GM12872 (cell line): ENCODE measurements around the gene ARFGAP1.

Experiments
- TF ChIP-seq, protein P1 (sequence below): IDR thresholded peaks from 3 replicates; pipeline ENCODE4 v1.5.1; 2011; ENCODE audit warnings: low read depth, mild to moderate bottlenecking, low read length, moderate library complexity; ENCODE audit not compliant: insufficient read depth

The ARFGAP1 gene

GRCh38 chr20:63320041-63320511 lies 47.5 kb downstream of the ARFGAP1 start:
- TF ChIP-seq, protein P1, sequence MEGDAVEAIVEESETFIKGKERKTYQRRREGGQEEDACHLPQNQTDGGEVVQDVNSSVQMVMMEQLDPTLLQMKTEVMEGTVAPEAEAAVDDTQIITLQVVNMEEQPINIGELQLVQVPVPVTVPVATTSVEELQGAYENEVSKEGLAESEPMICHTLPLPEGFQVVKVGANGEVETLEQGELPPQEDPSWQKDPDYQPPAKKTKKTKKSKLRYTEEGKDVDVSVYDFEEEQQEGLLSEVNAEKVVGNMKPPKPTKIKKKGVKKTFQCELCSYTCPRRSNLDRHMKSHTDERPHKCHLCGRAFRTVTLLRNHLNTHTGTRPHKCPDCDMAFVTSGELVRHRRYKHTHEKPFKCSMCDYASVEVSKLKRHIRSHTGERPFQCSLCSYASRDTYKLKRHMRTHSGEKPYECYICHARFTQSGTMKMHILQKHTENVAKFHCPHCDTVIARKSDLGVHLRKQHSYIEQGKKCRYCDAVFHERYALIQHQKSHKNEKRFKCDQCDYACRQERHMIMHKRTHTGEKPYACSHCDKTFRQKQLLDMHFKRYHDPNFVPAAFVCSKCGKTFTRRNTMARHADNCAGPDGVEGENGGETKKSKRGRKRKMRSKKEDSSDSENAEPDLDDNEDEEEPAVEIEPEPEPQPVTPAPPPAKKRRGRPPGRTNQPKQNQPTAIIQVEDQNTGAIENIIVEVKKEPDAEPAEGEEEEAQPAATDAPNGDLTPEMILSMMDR = no peak

GRCh38 chr20:63320616-63321147 lies 48.1 kb downstream of the ARFGAP1 start:
- TF ChIP-seq, protein P1 = no peak

GRCh38 chr20:63321148-63321831 lies 48.7 kb downstream of the ARFGAP1 start:
- TF ChIP-seq, protein P1 = no peak

GRCh38 chr20:63322146-63322932 lies 49.7 kb downstream of the ARFGAP1 start:
- TF ChIP-seq, protein P1 = no peak

- TF ChIP-seq, protein P1 = no peak
Observed at GRCh38 chr20:63322933-63323273, 50.3 kb downstream of the ARFGAP1 start.

DNA sequence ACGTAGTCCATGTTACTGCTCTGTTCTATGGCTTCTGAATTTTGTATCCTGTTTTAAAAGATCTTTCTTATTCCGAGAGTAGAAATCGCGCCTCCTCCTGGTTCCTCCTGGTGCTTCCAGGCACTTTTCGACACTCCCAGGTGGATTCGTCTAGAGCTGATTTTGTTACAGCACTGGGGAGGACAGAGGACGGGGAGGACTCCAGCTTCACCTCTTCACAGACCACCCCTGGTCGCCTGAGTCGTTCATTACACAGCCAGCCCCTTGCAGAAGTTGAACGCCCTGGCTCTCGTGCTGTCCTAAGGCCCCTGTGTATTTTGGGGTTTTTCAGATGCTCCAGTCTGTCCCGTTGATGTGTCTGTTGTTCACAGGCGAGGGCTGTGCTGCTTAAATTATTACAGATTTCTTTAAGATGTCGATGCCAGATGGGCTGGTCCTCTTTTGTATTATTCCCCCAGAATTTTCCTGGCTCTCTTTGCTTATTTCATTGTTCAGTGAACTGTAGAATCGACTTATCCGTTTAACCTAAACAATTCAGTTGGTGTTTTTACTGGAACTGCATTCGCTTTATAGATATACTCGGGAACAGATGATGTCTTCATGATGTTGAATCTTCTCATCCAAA lies 50.9 kb downstream of the ARFGAP1 start:
- TF ChIP-seq, protein P1 = no peak

- TF ChIP-seq, protein P1 = no peak
Observed at GRCh38 chr20:63325021-63325471, 52.4 kb downstream of the ARFGAP1 start.
